GM23338 (cell line): Measurements from ENCODE around the gene CMIP. TPM values are rescaled to one million over a fixed set of nuclear protein-coding genes. Genes with fewer than 3 reads are reported as not detected.

Experiments
- ATAC-seq: fragments of 200-7000 bp; cut with Tn5 transposase; 3 replicates; pipeline ENCODE4 v1.9.1; 2020
- DNase-seq: peaks from one replicate; pipeline ENCODE4 v3.0.0-alpha.2; 2015; ENCODE audit warnings: low spot score
- H2AFZ ChIP-seq: fragments of 200-600 bp; sonication (generic); 2 replicates; pipeline ENCODE4 v1.8.0; 2016; ENCODE audit warnings: antibody characterized with exemption, mild to moderate bottlenecking, moderate library complexity
- H3F3A ChIP-seq: fragments of 200-600 bp; sonication (generic); replicated peaks from 2 replicates; pipeline ENCODE4 v1.8.0; 2017; ENCODE audit warnings: antibody characterized with exemption, mixed run types, low read depth
- H3K27ac ChIP-seq: fragments of 200-600 bp; sonication (generic); 2 replicates; pipeline ENCODE4 v1.6.1; 2016; ENCODE audit warnings: low read depth
- H3K27me3 ChIP-seq: fragments of 200-600 bp; sonication (generic); 2 replicates; pipeline ENCODE4 v1.8.0; 2016; ENCODE audit warnings: mild to moderate bottlenecking, mixed run types, moderate library complexity; ENCODE audit not compliant: insufficient read depth
- H3K36me3 ChIP-seq: fragments of 200-600 bp; sonication (generic); 2 replicates; pipeline ENCODE4 v1.8.0; 2016; ENCODE audit warnings: mild to moderate bottlenecking; ENCODE audit not compliant: insufficient read depth
- H3K4me1 ChIP-seq: fragments of 200-600 bp; sonication (generic); 2 replicates; pipeline ENCODE4 v1.8.0; 2016; ENCODE audit warnings: mild to moderate bottlenecking, moderate library complexity; ENCODE audit not compliant: insufficient read depth
- H3K4me2 ChIP-seq: fragments of 200-600 bp; sonication (generic); 2 replicates; pipeline ENCODE4 v1.7.1; 2017; ENCODE audit warnings: mixed run types
- H3K4me3 ChIP-seq: fragments of 200-600 bp; sonication (generic); 2 replicates; pipeline ENCODE4 v1.6.1; 2016; ENCODE audit warnings: mixed run types
- H3K79me2 ChIP-seq: fragments of 200-600 bp; sonication (generic); replicated peaks from 2 replicates; pipeline ENCODE4 v1.8.0; 2017; ENCODE audit warnings: mild to moderate bottlenecking; ENCODE audit not compliant: insufficient read depth
- H3K9me2 ChIP-seq: fragments of 200-600 bp; sonication (generic); 2 replicates; pipeline ENCODE4 v1.8.0; 2017; ENCODE audit not compliant: insufficient read depth
- H4K20me1 ChIP-seq: fragments of 200-600 bp; sonication (generic); replicated peaks from 2 replicates; pipeline ENCODE4 v1.8.0; 2017; ENCODE audit warnings: mild to moderate bottlenecking; ENCODE audit not compliant: insufficient read depth
- H3K27ac Mint-ChIP-seq: 2 replicates; pipeline ENCODE4 v1.8.0; 2020; ENCODE audit warnings: inconsistent platforms, mild to moderate bottlenecking, moderate library complexity, mixed read lengths
- H3K27me3 Mint-ChIP-seq: 3 replicates; pipeline ENCODE4 v1.8.0; 2022; ENCODE audit warnings: low read depth, mild to moderate bottlenecking, moderate library complexity, mixed read lengths, inconsistent platforms; ENCODE audit not compliant: insufficient read depth, poor library complexity
- H3K36me3 Mint-ChIP-seq: 3 replicates; pipeline ENCODE4 v1.8.0; 2021; ENCODE audit warnings: low read depth, mild to moderate bottlenecking, inconsistent platforms, moderate library complexity, mixed read lengths
- H3K4me1 Mint-ChIP-seq: 3 replicates; pipeline ENCODE4 v1.8.0; 2020; ENCODE audit warnings: mild to moderate bottlenecking, inconsistent platforms, mixed read lengths
- H3K4me3 Mint-ChIP-seq: 3 replicates; pipeline ENCODE4 v1.8.0; 2021; ENCODE audit warnings: moderate library complexity, mild to moderate bottlenecking, inconsistent platforms, mixed read lengths
- H3K9me3 Mint-ChIP-seq: 3 replicates; pipeline ENCODE4 v1.8.0; 2020; ENCODE audit warnings: moderate library complexity, mild to moderate bottlenecking, inconsistent platforms, mixed read lengths
- CREB1 ChIP-seq: fragments of 250-450 bp; sonication (Bioruptor Pico); IDR thresholded peaks from 2 replicates; pipeline ENCODE4 v1.5.0; 2020; ENCODE audit warnings: low read depth, mild to moderate bottlenecking, moderate library complexity
- CTCF ChIP-seq, 2 experiments: fragments of 200-600 bp in 1 of 2; sonication (generic) in 1 of 2; conservative IDR thresholded peaks; 2 replicates each; pipeline versions ENCODE4 v1.5.1 to v1.6.1; 2016 to 2017; ENCODE audit warnings: antibody characterized with exemption in 2 of 2, low read depth in 2 of 2, mild to moderate bottlenecking in 2 of 2, moderate library complexity in 1 of 2
- ETS1 ChIP-seq: IDR thresholded peaks from 2 replicates; pipeline ENCODE4 v1.6.1; 2016; ENCODE audit warnings: antibody characterized with exemption
- EZH2 ChIP-seq: fragments of 200-600 bp; sonication (generic); IDR thresholded peaks from one replicate; pipeline ENCODE4 v1.8.0; 2017; ENCODE audit warnings: antibody characterized with exemption, mild to moderate bottlenecking, low read depth; ENCODE audit not compliant: unreplicated experiment
- EZH2phosphoT487 ChIP-seq: fragments of 200-600 bp; sonication (generic); IDR thresholded peaks from one replicate; pipeline ENCODE4 v1.8.1; 2018; ENCODE audit warnings: antibody characterized with exemption; ENCODE audit not compliant: unreplicated experiment
- JUNB ChIP-seq: IDR thresholded peaks from one replicate; pipeline ENCODE4 v1.6.1; 2016; ENCODE audit warnings: antibody characterized with exemption; ENCODE audit not compliant: unreplicated experiment
- NANOG ChIP-seq: IDR thresholded peaks from 2 replicates; pipeline ENCODE4 v1.6.1; 2016; ENCODE audit warnings: antibody characterized with exemption, borderline replicate concordance
- POLR2AphosphoS5 ChIP-seq: IDR thresholded peaks from 2 replicates; pipeline ENCODE4 v1.6.1; 2016; ENCODE audit warnings: antibody characterized with exemption, low read depth
- REST ChIP-seq: IDR thresholded peaks from one replicate; pipeline ENCODE4 v1.6.1; 2018; ENCODE audit warnings: antibody characterized with exemption; ENCODE audit not compliant: unreplicated experiment
- STAT1 ChIP-seq: IDR thresholded peaks from one replicate; pipeline ENCODE4 v1.6.1; 2016; ENCODE audit warnings: antibody characterized with exemption; ENCODE audit not compliant: unreplicated experiment
- ZNF114 ChIP-seq: fragments of 250-450 bp; sonication (Bioruptor Pico); IDR thresholded peaks from 2 replicates; pipeline ENCODE4 v1.5.0; 2020; ENCODE audit warnings: mild to moderate bottlenecking, moderate library complexity
- ZNF331 ChIP-seq: fragments of 250-450 bp; sonication (Bioruptor Pico); IDR thresholded peaks from 2 replicates; pipeline ENCODE4 v1.5.0; 2020; ENCODE audit warnings: low read depth, mild to moderate bottlenecking, moderate library complexity
- ZNF462 ChIP-seq: fragments of 250-450 bp; sonication (Bioruptor Pico); IDR thresholded peaks from 2 replicates; pipeline ENCODE4 v1.5.0; 2020; ENCODE audit warnings: mild to moderate bottlenecking, moderate library complexity
- polyA plus RNA-seq: library from polyadenylated mRNA; unstranded; fragments of >200 nt; fragmentation: Nextera tagmentation; extraction: Ambion mirVana; gene quantifications from 2 replicates; pipeline ENCODE4 v1.2.1, GENCODE V29; 2016
- total RNA-seq: library from RNA; depleted of rRNA; stranded (reverse); fragments of >200 nt; shearing (Covaris generic); gene quantifications from 2 replicates; pipeline ENCODE4 v1.2.3, GENCODE V29; 2014

The CMIP gene
- total and polyA plus RNA-seq, 2 experiments from 2014 or later: 9.5 to 62.3 TPM

- Histone ChIP-seq H3K36me3 (no peaks in the 10 kb centered on the region), H3K4me1 (no peaks in the 10 kb centered on the region), H3K9me2 (no peaks in the 10 kb centered on the region), H2AFZ (no peak overlapping the region), H3K27ac (no peak overlapping the region), H3K4me3 (no peak overlapping the region), H3K79me2 (no peaks in the 10 kb centered on the region), H3K27me3 (no peaks in the 10 kb centered on the region; the same call in 1 of the 2 replicates), H3F3A (no peaks in the 10 kb centered on the region), H4K20me1 (0 out of 2 replicates have a peak, but pooled peaks cover under 1% of the 10 kb centered on the region), H3K4me2 (no peak overlapping the region)
- no peak overlapping the region for H3K27ac Mint-ChIP-seq
- ATAC-seq (no peak), DNase-seq (no peak)
- no peak for TF ChIP-seq NANOG
- TF ChIP-seq CTCF (conservative IDR thresholded peaks at IDR 0.05; ENCODE audit: low read depth in 2 of 2): no peak
- no peak for TF ChIP-seq ZNF462 (CRISPR knock-in tag)
- TF ChIP-seq STAT1: no peak
- no peak for TF ChIP-seq ZNF114 (CRISPR knock-in tag)
- TF ChIP-seq EZH2: no peak
- TF ChIP-seq JUNB: no peak
- no peak for TF ChIP-seq REST
- TF ChIP-seq EZH2phosphoT487: no peak
- no peak for TF ChIP-seq ZNF331
- no peak for TF ChIP-seq CREB1 (CRISPR knock-in tag)
- no peak for TF ChIP-seq POLR2AphosphoS5
- TF ChIP-seq ETS1: no peak
- no peak overlapping the region for H3K4me3 Mint-ChIP-seq
- H3K9me3 Mint-ChIP-seq: no peaks in the 10 kb centered on the region
- peaks cover 5% of the 10 kb centered on the region for H3K27me3 Mint-ChIP-seq
- H3K36me3 Mint-ChIP-seq: no peaks in the 10 kb centered on the region
- peaks cover 2% of the 10 kb centered on the region; the same call in 1 of the 3 replicates for H3K4me1 Mint-ChIP-seq
These were observed 43.3 kb upstream of the CMIP start for GRCh38 chr16:81401035-81401950.
